Neural cell (in vitro differentiated cells): ENCODE results near the gene KCNH2. TPM values are rescaled to one million over a fixed set of nuclear protein-coding genes. Genes with fewer than 3 reads are reported as not detected.

Experiments used
- H2AFZ ChIP-seq: fragments of 200-600, 300-800 bp; sonication (generic), shearing (Covaris generic); 2 replicates; pipeline ENCODE4 v1.6.0; 2014; ENCODE audit warnings: low read depth, mild to moderate bottlenecking, antibody characterized with exemption, low read length, moderate library complexity
- H3F3A ChIP-seq: fragments of 200-600 bp; shearing (Covaris generic); 2 replicates; pipeline ENCODE4 v1.6.1; 2016; ENCODE audit warnings: mild to moderate bottlenecking, moderate library complexity, mixed read lengths, antibody characterized with exemption, low read length; ENCODE audit not compliant: insufficient read depth, poor library complexity, severe bottlenecking
- H3K27ac ChIP-seq: fragments of 200-600, 300-800 bp; sonication (generic), shearing (Covaris generic); 2 replicates; pipeline ENCODE4 v1.5.1; 2014; ENCODE audit warnings: mild to moderate bottlenecking, low read length, moderate library complexity
- H3K27me3 ChIP-seq: fragments of 300-800, 200-600 bp; sonication (generic), shearing (Covaris generic); 2 replicates; pipeline ENCODE4 v1.6.0; 2014; ENCODE audit warnings: mild to moderate bottlenecking, low read depth, low read length, moderate library complexity; ENCODE audit not compliant: insufficient read depth
- H3K36me3 ChIP-seq: fragments of 300-800, 200-600 bp; sonication (generic), shearing (Covaris generic); 2 replicates; pipeline ENCODE4 v1.5.1; 2014; ENCODE audit warnings: mild to moderate bottlenecking, antibody characterized with exemption, low read length, moderate library complexity; ENCODE audit not compliant: insufficient read depth
- H3K4me2 ChIP-seq: fragments of 300-800, 200-600 bp; sonication (generic), shearing (Covaris generic); 2 replicates; pipeline ENCODE4 v1.6.0; 2014; ENCODE audit warnings: mild to moderate bottlenecking, low read length
- H3K4me3 ChIP-seq: fragments of 300-800, 200-600 bp; sonication (generic), shearing (Covaris generic); 2 replicates; pipeline ENCODE4 v1.5.1; 2014; ENCODE audit warnings: mild to moderate bottlenecking, low read length, moderate library complexity
- H3K79me2 ChIP-seq: fragments of 200-600 bp; shearing (Covaris generic); replicated peaks from 2 replicates; pipeline ENCODE4 v1.6.0; 2014; ENCODE audit warnings: mild to moderate bottlenecking, low read length, moderate library complexity; ENCODE audit not compliant: insufficient read depth
- H3K9ac ChIP-seq: fragments of 300-800, 200-600 bp; sonication (generic), shearing (Covaris generic); 2 replicates; pipeline ENCODE4 v1.6.1; 2016; ENCODE audit warnings: mild to moderate bottlenecking, low read length, mixed read lengths
- H3K9me2 ChIP-seq: fragments of 200-600 bp; shearing (Covaris generic); 2 replicates; pipeline ENCODE4 v1.6.1; 2016; ENCODE audit warnings: mild to moderate bottlenecking, low read length, mixed read lengths; ENCODE audit not compliant: insufficient read depth
- H3K9me3 ChIP-seq: fragments of 200-600, 300-800 bp; sonication (generic), shearing (Covaris generic); 2 replicates; pipeline ENCODE4 v1.6.1; 2016; ENCODE audit warnings: mild to moderate bottlenecking, mixed run types, low read length, moderate library complexity, mixed read lengths
- H4K20me1 ChIP-seq: fragments of 200-600 bp; shearing (Covaris generic); 2 replicates; pipeline ENCODE4 v1.6.1; 2016; ENCODE audit warnings: mild to moderate bottlenecking, mixed run types; ENCODE audit not compliant: insufficient read depth
- EP300 ChIP-seq: fragments of 450-650 bp; conservative IDR thresholded peaks from 2 replicates; pipeline ENCODE4 v1.6.1; 2014; ENCODE audit warnings: antibody characterized with exemption, mild to moderate bottlenecking, moderate library complexity; ENCODE audit not compliant: poor library complexity, severe bottlenecking
- EZH2 ChIP-seq: fragments of 200-600, 300-800 bp; shearing (Covaris generic), sonication (generic); IDR thresholded peaks from 2 replicates; pipeline ENCODE4 v1.6.1; 2014; ENCODE audit warnings: antibody characterized with exemption, low read length, borderline replicate concordance, mild to moderate bottlenecking; ENCODE audit not compliant: insufficient read depth, poor library complexity, severe bottlenecking
- MXI1 ChIP-seq: fragments of 450-650 bp; conservative IDR thresholded peaks from 2 replicates; pipeline ENCODE4 v1.6.1; 2014; ENCODE audit warnings: antibody characterized with exemption, mild to moderate bottlenecking; ENCODE audit not compliant: poor library complexity, severe bottlenecking
- POLR2AphosphoS5 ChIP-seq: IDR thresholded peaks from 2 replicates; pipeline ENCODE4 v1.6.1; 2012
- RAD21 ChIP-seq: fragments of 450-650 bp; conservative IDR thresholded peaks from 2 replicates; pipeline ENCODE4 v1.6.1; 2014; ENCODE audit warnings: antibody characterized with exemption, mild to moderate bottlenecking, moderate library complexity
- SMC3 ChIP-seq: fragments of 450-650 bp; conservative IDR thresholded peaks from 2 replicates; pipeline ENCODE4 v1.6.1; 2014; ENCODE audit warnings: antibody characterized with exemption, mild to moderate bottlenecking, moderate library complexity; ENCODE audit not compliant: poor library complexity
- TAF1 ChIP-seq: IDR thresholded peaks from 2 replicates; pipeline ENCODE4 v1.6.1; 2012; ENCODE audit warnings: low read depth
- polyA plus RNA-seq: library from polyadenylated mRNA; depleted of rRNA; stranded (reverse); fragments of >200 nt; gene quantifications from 2 replicates; pipeline ENCODE4 v1.2.3, GENCODE V29; 2014
- TF ChIP-seq, protein P1 (sequence below): fragments of 450-650 bp; IDR thresholded peaks from 2 replicates; pipeline ENCODE4 v1.5.1; 2014; ENCODE audit warnings: antibody characterized with exemption, mild to moderate bottlenecking, moderate library complexity; ENCODE audit not compliant: poor library complexity, severe bottlenecking
- TF ChIP-seq, protein P2 (sequence below): IDR thresholded peaks from 2 replicates; pipeline ENCODE4 v1.6.1; 2012; ENCODE audit warnings: borderline replicate concordance

The KCNH2 gene
- polyA plus RNA-seq, 1 donor from 2014 or later, result 24.4 TPM

DNA sequence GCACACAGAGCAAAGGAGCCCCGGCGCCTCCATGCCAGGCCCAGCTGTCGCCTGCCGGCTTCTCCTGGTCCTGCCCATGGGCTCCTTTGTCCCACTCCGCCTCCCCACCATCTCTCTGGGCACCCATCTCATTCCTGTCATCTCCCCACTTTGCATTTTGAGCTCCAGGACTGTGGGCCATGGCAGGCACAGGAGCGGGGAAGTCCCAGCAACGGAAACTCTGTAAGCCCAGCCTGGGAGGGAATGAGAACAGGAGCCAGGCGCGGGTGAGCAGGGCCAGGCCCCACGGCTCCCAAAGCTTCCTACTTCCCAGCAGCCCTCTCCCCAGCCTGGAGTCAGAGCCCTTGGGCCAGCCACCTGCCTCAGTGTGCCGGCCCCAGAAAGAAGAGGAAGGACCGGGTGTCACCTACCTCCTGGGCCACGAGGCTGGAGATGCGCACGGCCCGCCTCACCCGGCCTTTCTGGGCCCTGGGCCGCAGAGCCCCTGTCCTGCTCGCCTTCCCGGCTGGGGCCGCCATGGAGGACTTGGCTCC, 23.1 kb downstream of the KCNH2 start:
- Histone ChIP-seq H3K9me2 (no peaks in the 10 kb centered on the region), H3K4me3 (no peak overlapping the region), H4K20me1 (no peaks in the 10 kb centered on the region), H3K27ac (no peak overlapping the region), H3K27me3 (no peaks in the 10 kb centered on the region), H3K79me2 (no peaks in the 10 kb centered on the region), H3K36me3 (peaks cover 8% of the 10 kb centered on the region), H3F3A (no peaks in the 10 kb centered on the region), H3K4me2 (no peak overlapping the region), H3K9me3 (no peaks in the 10 kb centered on the region), H2AFZ (no peak overlapping the region), H3K9ac (no peak overlapping the region)
- TF ChIP-seq EP300, result no peak
- TF ChIP-seq RAD21, result no peak
- no peak for TF ChIP-seq EZH2
- TF ChIP-seq MXI1, result no peak
- TF ChIP-seq, protein P1, sequence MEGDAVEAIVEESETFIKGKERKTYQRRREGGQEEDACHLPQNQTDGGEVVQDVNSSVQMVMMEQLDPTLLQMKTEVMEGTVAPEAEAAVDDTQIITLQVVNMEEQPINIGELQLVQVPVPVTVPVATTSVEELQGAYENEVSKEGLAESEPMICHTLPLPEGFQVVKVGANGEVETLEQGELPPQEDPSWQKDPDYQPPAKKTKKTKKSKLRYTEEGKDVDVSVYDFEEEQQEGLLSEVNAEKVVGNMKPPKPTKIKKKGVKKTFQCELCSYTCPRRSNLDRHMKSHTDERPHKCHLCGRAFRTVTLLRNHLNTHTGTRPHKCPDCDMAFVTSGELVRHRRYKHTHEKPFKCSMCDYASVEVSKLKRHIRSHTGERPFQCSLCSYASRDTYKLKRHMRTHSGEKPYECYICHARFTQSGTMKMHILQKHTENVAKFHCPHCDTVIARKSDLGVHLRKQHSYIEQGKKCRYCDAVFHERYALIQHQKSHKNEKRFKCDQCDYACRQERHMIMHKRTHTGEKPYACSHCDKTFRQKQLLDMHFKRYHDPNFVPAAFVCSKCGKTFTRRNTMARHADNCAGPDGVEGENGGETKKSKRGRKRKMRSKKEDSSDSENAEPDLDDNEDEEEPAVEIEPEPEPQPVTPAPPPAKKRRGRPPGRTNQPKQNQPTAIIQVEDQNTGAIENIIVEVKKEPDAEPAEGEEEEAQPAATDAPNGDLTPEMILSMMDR, result no peak
- no peak for TF ChIP-seq TAF1
- no peak for TF ChIP-seq SMC3
- no peak for TF ChIP-seq POLR2AphosphoS5
- TF ChIP-seq, protein P2, sequence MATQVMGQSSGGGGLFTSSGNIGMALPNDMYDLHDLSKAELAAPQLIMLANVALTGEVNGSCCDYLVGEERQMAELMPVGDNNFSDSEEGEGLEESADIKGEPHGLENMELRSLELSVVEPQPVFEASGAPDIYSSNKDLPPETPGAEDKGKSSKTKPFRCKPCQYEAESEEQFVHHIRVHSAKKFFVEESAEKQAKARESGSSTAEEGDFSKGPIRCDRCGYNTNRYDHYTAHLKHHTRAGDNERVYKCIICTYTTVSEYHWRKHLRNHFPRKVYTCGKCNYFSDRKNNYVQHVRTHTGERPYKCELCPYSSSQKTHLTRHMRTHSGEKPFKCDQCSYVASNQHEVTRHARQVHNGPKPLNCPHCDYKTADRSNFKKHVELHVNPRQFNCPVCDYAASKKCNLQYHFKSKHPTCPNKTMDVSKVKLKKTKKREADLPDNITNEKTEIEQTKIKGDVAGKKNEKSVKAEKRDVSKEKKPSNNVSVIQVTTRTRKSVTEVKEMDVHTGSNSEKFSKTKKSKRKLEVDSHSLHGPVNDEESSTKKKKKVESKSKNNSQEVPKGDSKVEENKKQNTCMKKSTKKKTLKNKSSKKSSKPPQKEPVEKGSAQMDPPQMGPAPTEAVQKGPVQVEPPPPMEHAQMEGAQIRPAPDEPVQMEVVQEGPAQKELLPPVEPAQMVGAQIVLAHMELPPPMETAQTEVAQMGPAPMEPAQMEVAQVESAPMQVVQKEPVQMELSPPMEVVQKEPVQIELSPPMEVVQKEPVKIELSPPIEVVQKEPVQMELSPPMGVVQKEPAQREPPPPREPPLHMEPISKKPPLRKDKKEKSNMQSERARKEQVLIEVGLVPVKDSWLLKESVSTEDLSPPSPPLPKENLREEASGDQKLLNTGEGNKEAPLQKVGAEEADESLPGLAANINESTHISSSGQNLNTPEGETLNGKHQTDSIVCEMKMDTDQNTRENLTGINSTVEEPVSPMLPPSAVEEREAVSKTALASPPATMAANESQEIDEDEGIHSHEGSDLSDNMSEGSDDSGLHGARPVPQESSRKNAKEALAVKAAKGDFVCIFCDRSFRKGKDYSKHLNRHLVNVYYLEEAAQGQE, result no peak

DNA sequence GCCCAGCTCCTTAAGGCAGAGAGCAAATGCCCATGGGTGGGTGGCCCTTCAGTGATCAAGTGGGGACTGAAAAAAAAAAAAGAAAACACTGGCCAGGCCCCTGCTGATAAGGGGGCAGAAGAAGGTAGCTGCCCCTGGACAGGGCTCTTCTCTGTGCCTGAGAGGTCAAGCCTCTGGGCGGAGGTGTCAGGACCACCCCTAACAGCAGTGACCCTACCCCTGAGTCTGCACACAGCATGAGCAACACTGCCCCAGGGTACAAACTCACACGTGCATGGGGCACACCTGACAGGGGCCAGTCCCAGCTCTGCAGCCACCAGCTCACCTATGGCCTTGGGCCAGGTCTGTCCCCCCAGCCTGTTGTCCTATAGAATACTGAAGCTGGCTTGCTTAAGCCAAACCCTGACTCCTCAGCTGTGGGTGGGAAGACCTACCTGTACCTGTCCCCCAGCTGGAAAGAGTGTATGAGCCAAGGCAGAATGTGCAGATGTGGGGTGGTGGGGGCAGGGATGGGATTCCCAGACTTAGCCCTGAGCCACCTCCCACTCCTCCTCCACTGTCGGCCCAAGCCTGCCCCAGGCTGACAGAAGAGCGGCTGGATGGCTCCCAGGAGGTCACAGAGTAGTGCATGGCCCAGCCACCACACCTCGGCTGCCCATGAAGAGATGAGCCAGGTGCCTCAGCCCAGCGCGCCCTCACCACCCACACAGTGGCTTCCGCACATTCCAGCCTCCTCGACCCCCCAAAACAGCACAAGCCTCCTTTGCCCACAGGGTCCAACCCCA, 23.7 kb downstream of the KCNH2 start:
- Histone ChIP-seq H2AFZ (no peak overlapping the region), H3K27ac (no peak overlapping the region), H3K9me3 (no peaks in the 10 kb centered on the region), H3K9me2 (no peaks in the 10 kb centered on the region), H3K27me3 (no peaks in the 10 kb centered on the region), H3K4me2 (no peak overlapping the region), H3K4me3 (no peak overlapping the region), H4K20me1 (no peaks in the 10 kb centered on the region), H3K9ac (no peak overlapping the region), H3F3A (no peaks in the 10 kb centered on the region), H3K79me2 (no peaks in the 10 kb centered on the region), H3K36me3 (peaks cover 8% of the 10 kb centered on the region)
- TF ChIP-seq, protein P1, result no peak
- no peak for TF ChIP-seq RAD21
- no peak for TF ChIP-seq MXI1
- TF ChIP-seq TAF1, result no peak
- TF ChIP-seq, protein P2, result no peak
- TF ChIP-seq EP300, result no peak
- no peak for TF ChIP-seq EZH2
- TF ChIP-seq POLR2AphosphoS5, result no peak
- no peak for TF ChIP-seq SMC3
